GM21515 (cell line): ENCODE results near the gene ZBTB43.

Experiments used
- ATAC-seq: cut with Tn5 transposase; IDR thresholded peaks from one replicate; pipeline ENCODE4 v1.9.1; 2021; ENCODE audit not compliant: unreplicated experiment

The ZBTB43 gene

GRCh38 chr9:126856326-126856877, 51.6 kb downstream of the ZBTB43 start:
- no peak for ATAC-seq

GRCh38 chr9:126857261-126857960, 52.6 kb downstream of the ZBTB43 start:
- ATAC-seq, result no peak

DNA sequence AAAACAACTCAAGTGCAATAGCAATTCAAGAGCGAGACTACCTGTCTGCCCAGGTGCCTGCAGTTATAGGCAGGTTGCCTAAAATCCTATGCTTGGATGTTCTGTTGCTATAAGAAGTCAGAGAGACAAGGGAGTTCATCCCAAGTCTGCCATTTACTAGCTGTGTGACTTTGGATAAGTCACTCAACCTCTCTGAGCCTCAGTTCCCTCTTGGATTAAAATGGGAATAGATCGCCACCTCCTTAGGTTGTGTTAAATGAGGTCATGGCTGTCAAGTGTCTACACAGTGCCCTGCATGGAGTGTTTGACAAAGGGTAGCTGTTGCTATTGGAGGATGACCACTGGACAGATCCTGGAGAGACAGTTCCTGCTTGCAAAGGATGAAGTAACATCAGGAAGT, 54.3 kb downstream of the ZBTB43 start:
- no peak for ATAC-seq

DNA sequence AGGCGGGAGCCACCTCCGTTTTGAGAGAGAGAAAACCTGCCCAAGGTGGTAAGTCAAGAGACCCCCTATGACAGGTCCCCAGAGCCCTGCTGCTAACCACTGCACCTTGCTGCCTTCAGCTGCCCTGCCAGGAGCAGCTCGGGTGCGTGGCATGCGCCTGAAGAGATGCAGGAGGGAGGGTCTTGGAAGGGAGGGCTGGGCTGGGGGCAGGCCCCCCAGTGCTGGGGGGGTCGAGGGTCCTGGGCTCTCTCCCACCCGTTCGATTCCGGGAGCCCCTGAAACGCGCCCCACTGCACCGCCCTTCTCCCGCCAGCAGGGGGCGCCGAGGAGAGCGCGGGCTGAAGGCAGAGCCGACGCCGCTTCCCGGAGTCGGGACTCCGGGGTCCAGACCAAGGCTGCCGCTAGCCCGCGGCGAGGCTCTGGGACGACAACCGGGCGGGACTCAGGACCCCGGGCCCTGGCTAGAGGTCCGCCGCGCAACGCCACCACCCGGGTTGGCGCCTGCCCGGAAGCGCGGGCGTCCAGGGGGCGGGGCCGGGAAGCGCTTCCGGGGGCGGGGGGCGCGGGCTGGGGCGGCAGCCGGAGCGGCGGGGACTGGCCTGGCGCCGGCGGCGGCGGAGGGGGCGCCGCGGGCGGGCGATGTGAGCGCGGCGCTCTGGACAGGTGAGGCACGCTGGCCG, 55.4 kb downstream of the ZBTB43 start, which contains the start of gene ZBTB34:
TSS of gene ZBTB34 (plus strand) at position 563 of the 680 bp plus-strand sequence. CDS start 18,761 bp downstream, outside the sequence.
- ATAC-seq, result peak; percentile 71

GRCh38 chr9:126860757-126861466, 56.1 kb downstream of the ZBTB43 start:
- ATAC-seq, result peak; percentile 29

- no peak for ATAC-seq
These were observed 56.9 kb downstream of the ZBTB43 start for GRCh38 chr9:126861707-126862103.

DNA sequence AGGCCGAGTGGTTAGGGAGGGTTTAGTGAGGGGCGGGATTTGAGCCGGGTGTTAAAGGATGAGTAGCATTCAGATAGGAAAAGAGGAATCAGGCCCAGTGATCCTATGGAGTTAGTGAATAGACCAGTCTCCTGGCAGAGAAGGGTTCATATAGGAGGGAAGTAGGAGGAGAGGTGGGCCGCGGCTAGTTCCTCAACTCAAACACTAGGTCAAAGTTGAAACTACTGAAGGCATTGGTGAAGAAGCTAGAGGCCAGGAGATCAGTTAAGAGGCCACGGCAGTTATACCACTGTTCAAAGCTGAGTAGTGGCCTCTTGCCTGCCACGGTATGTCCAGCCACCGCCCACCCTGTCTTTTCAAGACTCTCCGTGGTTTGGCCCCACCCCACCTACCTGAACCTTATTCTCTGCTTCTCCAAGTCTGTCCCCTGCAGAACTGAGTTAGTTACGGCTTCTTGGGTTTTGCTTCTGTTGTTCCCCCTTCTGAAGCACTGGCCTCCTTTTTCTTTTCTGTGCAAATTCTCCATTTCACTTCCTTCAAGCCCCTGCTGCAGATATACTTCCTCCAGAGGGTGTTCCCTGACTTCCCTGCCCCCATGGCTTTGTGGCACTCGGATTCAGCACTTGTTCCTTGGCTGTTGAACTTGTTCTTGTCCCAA, 57.4 kb downstream of the ZBTB43 start:
- ATAC-seq, result no peak

- no peak for ATAC-seq
These were observed 59.9 kb downstream of the ZBTB43 start for GRCh38 chr9:126864771-126865170.

GRCh38 chr9:126869368-126869767, 64.5 kb downstream of the ZBTB43 start:
- no peak for ATAC-seq

DNA sequence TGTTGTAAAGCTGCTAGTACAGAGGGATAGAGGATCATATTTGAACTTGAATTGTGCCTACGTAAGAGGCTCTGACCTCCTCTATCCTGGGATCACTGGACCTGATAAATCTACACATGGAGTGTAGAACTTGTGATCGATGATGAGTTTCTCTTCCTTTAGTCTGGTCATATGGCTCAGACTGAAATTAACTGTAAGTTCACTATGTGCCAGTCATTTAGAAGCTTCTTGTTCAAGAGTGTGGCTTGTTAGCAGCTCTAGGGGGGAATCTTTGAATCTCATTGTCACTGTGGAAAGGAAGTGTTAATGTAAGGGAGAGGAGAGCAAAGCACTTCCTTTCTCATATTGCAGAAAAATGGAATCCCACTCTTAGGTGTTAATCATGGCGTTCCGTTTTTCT, 67.7 kb downstream of the ZBTB43 start:
- no peak for ATAC-seq

DNA sequence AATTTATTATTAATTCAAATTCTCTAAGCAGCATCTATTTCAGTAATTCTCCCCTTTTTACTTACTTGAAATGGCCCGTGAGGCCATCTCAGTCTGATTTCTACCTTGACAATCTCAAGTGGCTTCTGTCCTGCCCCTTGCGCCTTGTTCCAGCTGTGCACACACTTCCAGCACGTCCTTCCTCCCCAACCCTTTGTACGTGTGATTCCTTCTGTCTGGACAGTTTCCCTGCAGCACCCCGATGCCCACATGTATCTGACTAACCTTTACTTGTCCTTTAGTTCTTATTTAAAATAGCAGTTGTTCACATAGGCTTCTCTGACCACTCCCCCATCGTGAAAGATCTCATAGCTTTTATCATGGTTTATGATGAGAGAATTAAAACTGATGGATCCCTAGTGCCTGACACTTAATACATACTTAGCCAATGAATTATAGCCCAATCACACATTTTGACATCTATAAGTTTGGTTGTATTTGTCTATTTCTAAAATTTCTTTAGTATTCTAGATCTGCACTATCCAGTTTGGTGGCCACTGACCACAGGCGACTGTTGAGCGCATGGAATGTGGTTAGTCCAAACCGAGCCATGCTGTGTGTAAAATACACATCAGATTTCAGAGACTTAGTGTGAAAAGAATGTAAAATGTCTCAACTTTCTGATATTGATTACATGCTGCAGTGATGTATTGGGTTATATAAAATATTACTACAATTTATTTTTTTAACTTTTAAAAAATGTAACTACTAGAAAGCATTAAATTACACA, 69.9 kb downstream of the ZBTB43 start:
- no peak for ATAC-seq

DNA sequence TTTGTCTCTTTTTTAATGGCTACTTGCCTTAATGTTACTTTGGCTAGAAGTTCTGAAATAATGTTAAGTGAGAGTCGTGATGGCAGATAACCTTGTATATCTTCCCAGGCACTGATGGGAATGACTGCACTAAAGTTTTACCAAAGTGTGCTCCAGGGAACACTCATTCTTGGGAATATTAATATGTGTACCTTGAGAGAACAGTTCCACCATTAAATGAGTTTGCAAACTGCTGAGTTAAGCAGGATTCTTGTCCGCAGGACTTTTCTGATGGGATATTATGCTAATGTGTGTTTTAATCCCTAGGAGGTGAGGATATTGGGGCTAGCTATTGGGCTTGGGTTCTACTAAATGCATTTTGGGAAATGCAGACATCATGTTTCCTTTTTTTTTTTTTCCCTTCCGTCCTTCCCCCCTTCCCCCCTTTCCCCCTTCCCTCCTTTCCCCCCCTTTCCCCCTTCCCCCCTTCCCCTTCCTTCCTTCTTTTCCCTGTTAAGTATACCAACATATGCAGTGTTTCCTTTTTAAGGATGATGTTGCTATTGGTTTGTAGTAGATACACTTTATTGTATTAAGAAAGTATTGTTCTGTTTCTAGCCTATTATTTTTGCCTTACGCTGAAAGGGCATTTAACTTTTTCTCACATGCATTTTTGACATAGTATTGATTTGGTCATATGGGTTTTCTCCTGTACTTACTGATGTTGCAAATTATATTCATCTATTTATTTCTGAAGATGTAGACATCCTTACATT, 71.1 kb downstream of the ZBTB43 start:
- ATAC-seq, result no peak

GRCh38 chr9:126876531-126876930, 71.7 kb downstream of the ZBTB43 start:
- ATAC-seq, result no peak

DNA sequence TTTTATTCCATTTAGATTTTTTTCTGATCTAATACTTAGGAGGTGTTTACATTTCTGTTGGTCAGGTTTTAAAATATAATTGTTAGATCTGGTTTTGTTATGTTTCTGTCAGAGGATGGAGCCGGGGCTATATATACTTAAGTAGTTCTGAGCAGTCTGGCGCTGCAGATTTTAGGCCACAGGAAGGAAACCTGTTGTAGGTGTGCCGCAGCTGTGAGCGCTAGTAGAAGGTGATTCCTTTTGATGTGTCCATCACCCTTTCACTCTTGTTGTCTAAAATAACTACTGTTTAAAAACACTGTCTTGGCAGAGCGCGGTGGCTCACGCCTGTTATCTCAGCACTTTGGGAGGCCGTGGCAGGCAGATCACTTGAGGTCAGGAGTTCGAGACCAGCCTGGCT, 72.6 kb downstream of the ZBTB43 start:
- no peak for ATAC-seq

DNA sequence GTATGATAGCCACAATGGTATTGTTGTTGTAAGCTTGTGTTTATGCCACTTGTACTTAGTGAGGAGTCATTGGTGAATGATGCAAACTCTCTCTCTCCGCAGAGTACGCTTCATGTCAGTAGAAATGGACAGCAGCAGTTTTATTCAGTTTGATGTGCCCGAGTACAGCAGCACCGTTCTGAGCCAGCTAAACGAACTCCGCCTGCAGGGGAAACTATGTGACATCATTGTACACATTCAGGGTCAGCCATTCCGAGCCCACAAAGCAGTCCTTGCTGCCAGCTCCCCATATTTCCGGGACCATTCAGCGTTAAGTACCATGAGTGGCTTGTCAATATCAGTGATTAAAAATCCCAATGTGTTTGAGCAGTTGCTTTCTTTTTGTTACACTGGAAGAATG, 74.4 kb downstream of the ZBTB43 start:
- no peak for ATAC-seq

DNA sequence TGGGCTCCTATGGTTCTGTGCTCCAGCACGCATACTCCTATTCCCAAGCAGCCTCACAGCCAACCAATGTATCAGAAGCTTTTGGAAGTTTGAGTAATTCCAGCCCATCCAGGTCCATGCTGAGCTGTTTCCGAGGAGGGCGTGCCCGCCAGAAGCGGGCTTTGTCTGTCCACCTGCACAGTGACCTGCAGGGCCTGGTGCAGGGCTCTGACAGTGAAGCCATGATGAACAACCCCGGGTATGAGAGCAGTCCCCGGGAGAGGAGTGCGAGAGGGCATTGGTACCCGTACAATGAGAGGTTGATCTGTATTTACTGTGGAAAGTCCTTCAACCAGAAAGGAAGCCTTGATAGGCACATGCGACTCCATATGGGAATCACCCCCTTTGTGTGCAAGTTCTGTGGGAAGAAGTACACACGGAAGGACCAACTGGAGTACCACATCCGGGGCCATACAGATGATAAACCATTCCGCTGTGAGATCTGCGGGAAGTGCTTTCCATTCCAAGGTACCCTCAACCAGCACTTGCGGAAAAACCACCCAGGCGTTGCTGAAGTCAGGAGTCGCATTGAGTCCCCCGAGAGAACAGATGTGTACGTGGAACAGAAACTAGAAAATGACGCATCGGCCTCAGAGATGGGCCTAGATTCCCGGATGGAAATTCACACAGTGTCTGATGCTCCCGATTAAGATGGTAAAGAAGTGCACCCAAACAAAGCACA, 75.5 kb downstream of the ZBTB43 start:
- no peak for ATAC-seq

GRCh38 chr9:126880947-126881332, 76.1 kb downstream of the ZBTB43 start:
- no peak for ATAC-seq

GRCh38 chr9:126882746-126883145, 77.9 kb downstream of the ZBTB43 start:
- ATAC-seq, result no peak

DNA sequence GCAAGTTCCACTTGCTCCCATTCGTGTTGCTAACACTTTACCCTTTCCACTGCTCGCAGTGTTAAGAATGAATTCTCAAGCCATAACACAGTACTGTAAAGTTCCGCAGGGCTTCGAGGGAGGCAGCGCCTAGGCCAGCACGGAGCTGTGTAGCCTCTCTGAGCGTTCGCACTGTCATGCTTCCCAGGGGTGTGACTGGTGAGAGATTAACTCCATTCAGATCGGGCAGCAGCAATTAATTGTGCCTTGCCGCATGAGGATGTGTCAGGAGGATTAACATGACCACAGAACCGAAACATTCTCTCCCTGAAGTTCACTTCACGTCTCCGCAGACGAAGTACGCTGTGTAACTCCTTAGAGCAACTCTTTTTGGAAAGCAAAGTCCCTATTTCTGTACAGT, 78.8 kb downstream of the ZBTB43 start:
- no peak for ATAC-seq
